Epidermal melanocyte (primary cell): ENCODE data around the gene MYH1.
"Not testable (repeated sequence)": the region's sequence is repeated elsewhere in the genome, so short reads cannot be mapped to it uniquely, and the experiment has no call there.

Source experiments
- DNase-seq: peaks from one replicate; pipeline ENCODE4 v3.0.0; 2011; ENCODE audit warnings: low spot score; ENCODE audit not compliant: insufficient read length

Gene MYH1

DNA sequence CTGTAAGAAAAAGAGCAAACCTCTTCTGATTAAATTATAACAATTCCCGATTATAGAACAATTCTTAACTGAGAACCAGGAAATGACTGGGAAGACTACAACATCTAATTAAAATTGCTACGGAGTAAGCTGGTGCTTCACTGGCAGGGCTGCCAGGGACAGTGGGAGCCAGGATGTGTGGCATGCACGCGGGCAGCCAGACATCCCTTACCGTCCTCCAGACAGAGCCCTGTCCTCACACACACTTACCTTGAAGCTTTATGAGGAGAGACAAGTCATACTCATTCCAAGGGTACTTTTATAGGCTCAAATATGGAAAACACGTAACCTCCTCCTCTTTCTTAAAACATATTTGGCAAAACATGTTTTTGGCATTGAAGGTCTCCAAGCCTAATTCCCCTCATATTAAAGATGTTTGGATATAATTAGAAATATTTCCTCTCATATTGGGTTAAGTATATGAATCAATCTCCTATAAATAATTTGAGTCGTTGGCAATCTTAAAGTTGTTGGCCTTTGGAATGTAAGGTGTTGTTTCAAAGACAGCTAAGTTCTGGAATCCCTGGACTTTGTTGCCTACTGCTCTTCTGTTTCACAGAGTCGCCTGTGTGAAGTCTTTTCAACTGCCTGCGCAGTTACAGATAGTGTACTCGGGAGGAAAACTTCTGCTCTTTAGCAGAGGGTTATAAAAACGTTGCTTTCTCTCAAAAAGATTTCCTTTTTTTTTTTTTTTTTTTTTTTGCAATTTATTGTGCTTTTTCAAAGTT, at the start of gene MYH1:
Gene MYH1, minus strand, starts transcription at position 272 of the 767 bp plus-strand sequence. CDS start 1,900 bp downstream, outside the sequence.
- DNase-seq, result no peak

DNA sequence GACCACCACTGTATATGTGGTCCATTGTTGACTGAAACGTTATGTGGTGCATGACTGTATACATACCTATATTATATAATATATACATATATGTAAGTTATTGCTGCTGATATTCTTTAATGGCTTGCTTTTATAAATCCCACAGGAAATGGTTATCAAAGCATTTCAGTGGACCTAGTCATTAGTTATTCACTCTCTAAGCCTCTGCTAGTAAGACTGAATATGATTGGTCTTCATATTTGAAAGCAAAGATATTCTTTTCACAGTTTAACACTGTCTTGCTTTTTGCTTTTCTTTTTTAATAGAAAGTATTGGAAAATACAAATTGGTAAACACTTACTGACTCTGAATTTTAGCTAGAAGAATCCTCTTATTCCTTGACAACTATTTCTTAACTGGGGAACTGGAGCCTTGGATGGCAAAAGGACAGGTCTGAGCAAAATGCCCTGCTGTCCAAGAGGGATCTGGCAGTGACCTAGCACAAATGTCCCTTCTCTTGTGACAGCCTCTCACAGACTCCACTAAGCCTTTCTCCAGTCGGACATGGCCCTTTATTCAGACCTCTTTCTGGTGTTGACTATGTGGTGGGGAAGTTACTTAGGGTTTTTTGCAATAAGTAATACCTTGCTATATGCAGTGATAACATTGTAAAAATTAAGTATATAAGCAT, 45.8 kb upstream of the MYH1 start:
- DNase-seq, result no peak

DNA sequence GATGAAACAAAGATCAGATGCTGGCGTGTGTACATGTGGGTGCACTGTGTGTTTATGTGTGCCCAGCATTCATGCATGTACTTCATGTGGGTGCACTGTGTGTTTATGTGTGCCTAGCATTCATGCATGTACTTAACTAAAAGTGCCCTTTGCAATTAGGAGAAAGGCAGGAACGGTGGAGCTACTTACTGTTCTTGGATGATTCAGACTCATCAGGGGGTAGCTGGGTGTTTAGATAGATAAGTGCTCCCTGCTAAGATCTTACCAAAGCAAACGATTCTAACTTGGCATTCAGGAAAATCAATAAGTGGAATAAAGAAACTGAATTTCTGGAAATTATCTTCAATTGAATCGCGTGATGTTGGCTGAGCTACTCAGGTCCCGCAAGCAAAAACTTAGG, 39.7 kb upstream of the MYH1 start:
- DNase-seq, result no peak

DNA sequence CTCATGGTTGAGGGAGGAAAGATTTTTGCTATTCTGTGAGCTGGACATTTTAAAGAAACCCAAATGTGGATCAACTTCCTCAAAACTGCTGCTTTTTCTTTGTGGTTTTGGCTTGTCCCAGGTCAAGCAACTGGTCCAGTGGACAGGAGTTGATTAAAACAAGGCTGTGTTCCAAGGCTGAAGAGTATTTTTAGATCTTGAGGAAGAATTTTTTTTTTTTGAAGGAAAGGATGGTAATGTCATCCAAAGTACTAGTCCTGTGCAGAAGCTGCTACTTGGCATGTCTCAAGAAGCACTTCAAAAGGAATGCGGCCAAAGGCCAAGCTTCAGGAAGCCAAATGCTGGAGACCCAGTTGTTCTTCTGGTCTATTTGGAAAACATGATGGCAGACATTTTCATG, 39.1 kb upstream of the MYH1 start:
- peak; percentile 20 for DNase-seq

DNA sequence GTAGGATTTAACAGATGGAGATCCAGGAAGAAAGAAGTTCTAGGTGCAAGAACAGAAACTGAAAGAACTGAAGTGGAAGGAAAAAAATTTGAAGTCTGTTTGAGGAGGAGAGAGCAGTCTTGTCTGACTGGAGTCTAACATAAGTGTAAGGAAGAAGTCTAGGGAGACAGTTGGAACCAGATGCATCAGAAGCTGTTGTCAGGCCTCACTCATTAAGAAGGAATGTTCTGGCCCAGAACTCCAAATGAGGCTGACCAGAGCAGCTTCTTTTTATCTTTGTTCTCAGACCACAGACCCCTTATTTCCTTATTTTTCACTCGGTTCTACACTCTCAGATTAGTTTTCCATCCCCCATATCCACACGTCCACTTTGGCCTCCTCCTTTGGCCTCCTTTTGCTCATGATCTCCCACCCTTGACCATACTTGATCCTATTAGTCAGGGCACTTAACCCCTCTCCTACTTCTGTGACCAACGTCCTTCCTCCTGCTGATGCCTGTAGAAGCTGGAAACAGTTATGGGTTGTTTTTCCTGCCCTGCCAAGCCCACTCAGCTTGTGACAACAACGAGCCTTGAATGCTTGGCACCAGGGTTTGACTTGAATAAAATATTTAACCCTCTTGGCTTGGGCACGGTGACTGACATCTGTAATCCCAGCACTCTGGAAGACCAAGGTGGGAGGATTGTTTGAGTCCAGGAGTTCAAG, 38.1 kb upstream of the MYH1 start:
- DNase-seq, result no peak

DNA sequence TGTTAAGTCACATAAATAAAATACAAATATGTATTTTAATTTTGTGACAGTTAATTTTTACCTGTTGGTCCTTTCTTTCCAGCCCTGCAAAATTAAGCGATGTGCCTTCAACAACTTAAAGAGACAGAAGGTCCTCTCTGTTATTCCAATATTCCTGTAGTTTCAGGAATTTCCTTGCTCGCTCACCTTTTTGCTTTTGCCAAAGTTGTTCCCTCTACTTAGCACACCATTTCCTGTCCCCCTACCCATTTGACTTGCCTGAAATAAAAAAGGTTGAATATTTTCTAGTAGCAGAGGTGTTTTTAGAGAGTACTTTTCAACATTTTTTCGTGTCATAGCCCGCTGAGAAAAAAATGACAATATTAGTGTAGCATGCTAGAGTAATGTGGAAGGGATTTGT, 31.7 kb upstream of the MYH1 start:
- DNase-seq, result no peak

DNA sequence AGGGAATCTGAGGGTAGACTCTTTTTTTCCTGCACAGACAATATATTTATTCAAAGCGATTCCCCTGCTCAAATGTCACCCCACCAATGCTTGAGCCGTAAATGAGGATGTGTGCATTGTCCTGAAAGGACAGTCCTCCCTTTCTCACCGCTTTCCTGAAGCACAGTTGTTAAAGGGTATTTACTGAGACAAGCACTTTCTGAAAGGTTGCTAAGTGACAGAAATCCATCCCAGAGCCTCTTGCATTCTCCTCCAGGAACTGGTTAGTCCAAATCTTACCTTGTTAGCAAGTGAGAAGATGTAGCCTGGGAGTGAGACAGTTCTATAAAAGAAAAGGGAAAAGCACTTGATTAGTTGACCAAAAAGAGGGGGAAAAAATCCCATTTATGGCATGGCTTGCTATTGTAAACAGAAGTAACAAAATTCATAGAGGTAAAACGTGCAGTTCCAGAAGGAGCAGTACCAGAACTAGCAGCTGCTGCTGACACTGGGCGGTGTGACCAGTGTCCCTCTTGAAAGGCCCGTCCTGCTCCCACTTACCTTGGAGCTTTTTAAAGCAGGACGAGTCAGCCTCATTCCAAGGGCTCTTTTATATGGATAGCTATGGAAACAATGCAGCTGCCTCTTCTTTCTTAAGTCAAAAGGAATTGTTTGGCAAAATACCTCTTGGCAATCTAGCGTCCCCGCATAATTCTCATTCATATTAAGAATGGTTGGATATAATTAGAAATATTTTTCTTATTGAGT, 30.9 kb upstream of the MYH1 start, which contains the start of gene MYH2:
Gene MYH2, minus strand, starts transcription at position 563 of the 747 bp plus-strand sequence. CDS start 1,738 bp downstream, outside the sequence.
- DNase-seq, result no peak

DNA sequence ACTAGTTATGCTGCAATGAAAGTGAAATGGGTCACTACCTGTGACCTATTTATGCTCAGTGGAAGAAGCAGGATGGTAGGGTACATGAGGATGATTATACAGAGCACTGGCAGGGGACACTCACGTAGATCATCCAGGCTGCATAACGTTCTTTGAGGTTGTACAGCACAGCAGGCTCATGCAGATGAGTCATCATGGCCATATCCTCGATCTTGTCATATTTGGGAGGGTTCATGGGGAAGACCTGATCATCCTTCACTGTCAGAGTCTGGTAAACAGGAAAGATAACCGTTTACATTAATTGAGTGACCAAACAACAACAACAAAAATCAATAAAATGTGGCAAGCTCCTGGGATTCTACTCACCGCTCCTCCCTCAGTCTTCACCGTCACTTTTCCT, 29.0 kb upstream of the MYH1 start:
- no peak for DNase-seq

DNA sequence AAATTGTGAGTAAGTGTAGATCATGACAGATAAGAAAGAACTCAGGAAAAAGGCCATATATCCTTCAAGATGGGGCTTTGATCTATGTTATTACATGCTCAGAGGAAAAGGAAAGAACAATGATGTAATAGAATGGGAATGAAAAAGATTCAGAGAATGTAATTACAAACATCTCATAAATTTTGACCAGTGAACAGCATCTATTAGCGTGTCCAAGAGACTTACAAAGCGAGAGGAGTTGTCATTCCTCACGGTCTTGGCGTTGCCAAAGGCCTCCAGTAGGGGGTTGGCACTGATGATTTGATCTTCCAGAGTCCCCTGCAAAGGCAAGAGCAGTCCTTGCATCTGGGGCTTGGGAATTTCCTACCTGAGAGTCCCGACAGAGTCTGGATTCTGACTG, 25.1 kb upstream of the MYH1 start:
- DNase-seq, result not testable (repeated sequence)

DNA sequence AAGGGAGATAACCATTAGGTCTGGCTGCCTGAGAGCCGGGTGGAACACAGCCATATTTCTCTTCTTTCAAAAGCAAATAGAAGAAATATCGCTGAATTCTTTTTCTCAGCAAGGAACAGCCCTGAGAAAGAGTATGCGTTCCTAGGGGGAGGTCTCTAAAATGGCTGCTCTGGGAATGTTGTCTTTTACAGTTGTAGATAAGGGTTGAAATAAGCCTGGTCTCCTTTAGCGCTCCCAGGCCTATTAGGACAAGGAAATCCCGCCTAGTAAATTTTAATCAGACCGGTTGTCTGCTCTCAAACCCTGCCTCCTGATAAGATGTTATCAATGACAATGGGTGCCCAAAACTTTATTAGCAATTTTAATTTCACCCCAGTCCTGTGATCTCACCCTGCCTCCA, 22.8 kb upstream of the MYH1 start:
- DNase-seq, result not testable (repeated sequence)

DNA sequence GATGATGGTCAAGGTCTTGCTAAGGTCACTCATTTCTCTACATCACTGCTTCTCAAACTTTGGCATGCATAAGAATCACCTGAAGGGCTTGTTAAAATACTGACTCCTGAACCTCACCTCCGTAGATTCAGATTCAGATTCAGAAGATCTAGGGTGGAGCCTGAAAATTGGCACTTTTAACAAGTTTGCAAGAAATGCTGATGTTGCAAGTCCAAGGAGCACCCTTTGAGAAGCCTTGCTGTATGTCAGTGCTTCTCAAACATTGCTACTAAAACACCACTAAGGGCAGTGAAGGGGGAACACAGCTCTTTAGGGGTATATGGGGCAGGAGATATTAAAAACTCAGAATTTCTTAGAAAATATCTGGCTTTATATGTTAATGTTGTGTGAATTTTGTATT, 13.7 kb upstream of the MYH1 start:
- DNase-seq, result no peak

DNA sequence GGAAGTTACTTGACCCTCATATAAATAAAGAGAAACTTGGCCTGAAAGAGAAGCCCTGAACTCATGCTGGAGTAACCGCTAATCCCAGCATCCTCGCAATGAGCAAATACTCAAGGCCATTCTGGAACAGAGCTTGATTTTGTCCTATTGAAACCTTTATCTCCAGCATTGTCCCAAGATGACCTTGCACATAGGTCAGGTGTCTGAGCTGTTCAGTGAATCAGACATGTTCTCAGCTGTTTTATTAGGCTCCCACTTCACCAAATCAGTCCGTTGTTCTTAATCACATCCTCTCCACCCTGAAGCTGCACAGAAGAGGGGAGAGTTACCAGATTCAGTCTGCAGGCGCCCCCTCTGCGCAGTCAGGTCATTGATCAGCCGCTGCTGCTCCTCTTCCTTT, 9.1 kb upstream of the MYH1 start:
- DNase-seq, result no peak

DNA sequence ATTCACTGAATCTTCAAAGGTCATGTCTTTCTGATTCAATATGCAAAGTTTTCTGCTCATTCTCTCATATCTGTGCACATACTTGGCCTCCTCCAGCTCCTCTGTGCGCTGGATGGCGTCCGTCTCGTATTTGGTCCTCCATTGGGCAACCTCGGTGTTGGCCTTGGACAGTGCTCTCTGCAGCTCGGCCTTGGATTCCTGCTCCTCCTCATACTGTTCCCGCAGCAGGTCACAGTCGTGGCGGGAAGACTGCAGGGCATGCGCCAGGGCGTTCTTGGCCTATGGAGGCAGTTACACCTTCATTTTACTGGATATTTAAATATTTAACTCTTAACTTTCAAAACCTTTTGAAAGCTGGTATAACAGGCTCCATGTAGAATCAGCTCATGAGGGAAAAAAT, 8.2 kb upstream of the MYH1 start:
- no peak for DNase-seq

DNA sequence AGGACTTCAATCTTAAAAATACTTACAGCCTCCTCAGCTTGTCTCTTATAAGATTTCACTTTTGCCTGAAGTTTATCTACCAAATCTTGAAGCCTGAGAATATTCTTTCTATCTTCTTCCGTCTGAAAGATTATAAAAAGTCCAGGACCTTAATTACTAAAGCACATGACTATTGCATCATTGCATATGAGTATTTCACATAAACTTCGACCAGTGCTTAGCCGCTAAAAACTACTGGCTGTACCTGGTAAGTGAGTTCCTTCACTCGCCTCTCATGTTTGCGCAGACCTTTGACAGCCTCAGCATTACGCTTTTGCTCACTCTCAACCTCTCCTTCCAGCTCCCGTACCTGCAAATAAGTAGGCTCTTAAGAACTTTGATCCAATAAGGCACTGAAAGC, 4.7 kb upstream of the MYH1 start:
- DNase-seq, result no peak

DNA sequence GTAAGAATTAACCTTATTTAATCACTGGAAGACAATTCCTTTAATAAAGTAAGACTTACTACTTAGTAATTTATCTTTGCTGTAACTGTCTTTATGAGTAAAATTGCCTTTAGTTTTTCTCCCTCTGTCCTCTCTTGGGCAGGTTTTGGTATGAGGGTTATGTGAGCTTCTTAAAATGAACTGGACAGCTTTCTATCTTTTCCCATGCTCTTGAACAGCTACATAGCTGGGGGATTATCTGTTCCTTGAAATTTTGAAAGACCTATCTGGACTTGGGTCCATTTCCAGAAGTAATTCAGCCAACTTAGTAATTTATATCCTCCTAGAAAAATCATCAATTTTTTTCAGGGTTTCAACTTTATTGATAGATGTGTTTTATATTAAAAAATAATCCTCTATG, 3.6 kb upstream of the MYH1 start:
- DNase-seq, result no peak

DNA sequence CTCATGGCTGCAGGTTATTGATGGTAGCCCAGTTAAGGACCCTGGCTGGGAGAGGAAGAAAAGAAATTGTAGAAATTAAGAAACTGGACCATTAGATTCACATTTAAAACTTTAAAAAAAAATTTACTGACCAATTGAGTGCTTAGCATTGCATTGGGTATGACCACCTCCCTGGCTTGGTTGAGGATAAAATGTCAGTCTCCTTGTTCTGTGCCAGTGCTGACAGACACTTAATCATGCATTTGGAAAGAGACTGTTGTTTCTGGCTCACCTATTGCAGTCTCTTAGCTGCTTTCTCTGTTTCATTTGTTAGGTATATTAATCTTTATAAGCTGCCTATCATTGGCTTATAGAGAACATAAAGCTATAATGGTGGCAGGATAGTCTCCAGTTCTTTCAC, 1.7 kb downstream of the MYH1 start:
- DNase-seq, result no peak

DNA sequence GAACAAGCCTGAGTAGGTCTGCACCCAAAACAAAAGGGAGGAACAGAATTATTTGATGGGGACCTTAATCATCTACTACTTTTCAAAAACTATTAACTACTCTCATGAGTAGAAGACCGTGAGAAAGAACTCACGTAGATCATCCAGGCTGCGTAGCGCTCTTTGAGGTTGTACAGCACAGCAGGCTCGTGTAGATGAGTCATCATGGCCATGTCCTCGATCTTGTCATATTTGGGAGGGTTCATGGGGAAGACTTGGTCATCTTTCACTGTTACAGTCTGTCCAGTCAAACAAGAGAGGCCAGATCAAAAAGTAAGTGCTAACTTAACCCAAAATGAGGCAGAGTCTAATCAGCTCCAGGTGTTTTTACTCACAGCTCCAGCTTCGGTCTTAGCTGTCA, 2.3 kb downstream of the MYH1 start:
- no peak for DNase-seq

DNA sequence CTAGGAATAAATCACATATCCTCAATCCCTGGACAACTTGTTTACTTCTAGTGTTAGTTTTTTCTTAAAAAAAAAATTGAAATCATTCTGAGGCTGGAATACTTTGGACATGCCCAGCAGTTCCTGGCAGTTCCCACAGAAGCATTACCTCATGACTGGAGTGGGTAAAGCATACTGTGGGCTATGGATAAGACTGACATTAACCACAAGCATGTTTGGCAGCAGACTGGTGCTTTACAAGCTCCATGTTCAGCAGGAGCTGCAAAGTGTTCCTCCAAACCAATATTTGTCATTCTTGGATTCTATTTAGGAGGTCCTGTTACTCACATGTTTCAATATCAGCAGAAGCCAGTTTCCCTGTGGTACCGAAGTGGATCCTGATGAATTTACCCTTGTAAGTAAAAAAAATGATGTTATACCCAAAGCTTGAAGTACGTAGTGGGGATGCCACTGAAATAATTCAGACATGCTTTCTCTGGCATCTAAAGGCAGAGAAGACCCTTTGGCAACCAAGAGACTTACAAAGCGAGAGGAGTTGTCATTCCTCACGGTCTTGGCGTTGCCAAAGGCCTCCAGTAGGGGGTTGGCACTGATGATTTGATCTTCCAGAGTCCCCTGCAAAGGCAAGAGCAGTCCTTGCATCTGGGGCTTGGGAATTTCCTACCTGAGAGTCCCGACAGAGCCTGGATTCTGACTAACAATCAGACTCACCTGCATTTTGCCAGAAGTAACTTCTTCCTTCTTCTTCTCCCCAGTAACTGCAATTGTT, 4.9 kb downstream of the MYH1 start:
- DNase-seq, result no peak

DNA sequence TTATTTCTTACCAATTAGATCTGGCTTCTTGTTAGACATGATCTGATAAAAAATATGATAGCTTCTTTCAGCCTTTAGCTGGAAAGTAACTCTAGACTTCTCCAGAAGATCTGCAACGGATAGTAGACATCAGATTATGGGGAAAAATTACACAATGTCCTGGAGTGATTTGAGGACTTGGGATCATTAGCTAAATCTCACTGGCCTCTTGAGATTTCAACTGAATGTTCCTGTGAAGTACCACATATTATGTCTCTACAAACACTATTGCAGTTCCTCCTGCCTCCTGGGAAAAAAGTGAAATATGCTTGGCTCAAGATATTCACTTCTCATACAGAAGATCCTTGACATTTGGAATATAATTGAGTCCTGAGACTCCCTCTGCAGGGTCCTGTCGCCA, 5.5 kb downstream of the MYH1 start:
- DNase-seq, result no peak

DNA sequence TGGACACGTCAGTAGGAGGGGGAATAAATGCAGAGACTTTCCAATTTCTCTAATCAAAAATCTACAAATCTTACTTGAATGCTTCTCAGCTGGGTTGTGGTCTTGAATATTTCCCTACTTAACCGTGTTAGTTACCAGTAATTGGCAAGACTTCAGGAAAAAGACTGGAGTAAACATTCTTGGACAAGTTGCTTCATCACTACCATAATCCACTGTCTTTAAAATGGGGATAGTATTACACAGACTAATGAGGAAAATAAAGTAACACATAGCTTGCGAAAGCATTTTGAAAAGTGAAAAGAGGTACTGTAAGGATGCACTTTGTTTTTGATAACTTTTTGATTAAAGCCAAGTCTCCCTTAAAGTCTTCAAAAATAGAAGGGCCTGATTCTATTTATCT, 18.4 kb downstream of the MYH1 start:
- no peak for DNase-seq

DNA sequence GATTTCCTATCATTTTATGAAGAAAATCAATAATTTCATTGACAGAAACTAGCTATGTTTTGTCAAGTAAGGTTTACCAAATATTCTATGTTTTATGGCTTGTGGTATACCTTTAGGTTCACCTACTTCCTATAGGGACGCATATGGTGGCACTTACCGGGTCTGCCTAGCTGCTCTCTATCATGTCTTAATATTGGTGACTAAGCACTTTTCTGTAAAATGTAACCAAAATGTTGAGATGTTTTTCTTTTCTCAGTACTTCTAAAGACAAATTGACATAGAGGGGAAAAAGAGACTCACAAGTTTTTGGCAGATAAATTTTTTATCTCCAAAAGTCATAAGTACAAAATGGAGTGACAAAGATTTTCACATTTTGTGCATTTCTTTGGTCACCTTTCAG, 26.3 kb downstream of the MYH1 start:
- DNase-seq, result no peak
